ENCODE measurements around the gene CNIH1. TPM values are rescaled to one million over a fixed set of nuclear protein-coding genes. Genes with fewer than 3 reads are reported as not detected.
A peak's percentile ranks its signal among the peaks of the same experiment; 100 is the strongest.

Gene CNIH1
- polyA plus RNA-seq (2013, experiment 1 of 2): 115 TPM
- 116 TPM for polyA plus RNA-seq (2013, experiment 2 of 2)

- H3K4me1 ChIP-seq (ENCODE audit: control insufficient read depth, low read depth, low read length): peaks cover 5% of the 10 kb centered on the region
- H4K8ac ChIP-seq (ENCODE audit: low read depth, low read length): peak within 1 kb of the TSS; percentile 88
- peak within 1 kb of the TSS; percentile 94 for H3K9ac ChIP-seq (ENCODE audit: low read length)
- H2BK120ac ChIP-seq (ENCODE audit: low read depth, low read length): no peak within 1 kb of the TSS
- H3K27me3 ChIP-seq (ENCODE audit: insufficient read depth, low read length, poor library complexity): no peaks in the 10 kb centered on the region
- peak within 1 kb of the TSS; percentile 77 for H3K4ac ChIP-seq (ENCODE audit: low read depth, low read length)
- H3K18ac ChIP-seq (ENCODE audit: low read length): peak within 1 kb of the TSS; percentile 95
- H3K27ac ChIP-seq (ENCODE audit: low read depth, low read length): peak within 1 kb of the TSS; percentile 100
- H2BK5ac ChIP-seq (ENCODE audit: low read length): peak within 1 kb of the TSS; percentile 69
- H3K36me3 ChIP-seq (ENCODE audit: control insufficient read depth, insufficient read depth, low read length): no peaks in the 10 kb centered on the region
- no peak within 1 kb of the TSS for H2BK15ac ChIP-seq (replicated peaks; ENCODE audit: low read depth)
- peak within 1 kb of the TSS; percentile 69 for H3K4me3 ChIP-seq (ENCODE audit: low read length)
- H3K79me2 ChIP-seq (ENCODE audit: control insufficient read depth, insufficient read depth, low read length): peaks cover 33% of the 10 kb centered on the region
- no peak within 1 kb of the TSS for H3K23ac ChIP-seq (ENCODE audit: low read length)
- WGBS (ENCODE audit: extremely low coverage, insufficient coverage, low lambda C conversion rate): no CpG with 5 or more reads among the region's 100 CpGs
- peak within 1 kb of the TSS; percentile 77 for H3K4me2 ChIP-seq (ENCODE audit: low read length)
- DNase-seq: peak; percentile 95
- H4K5ac ChIP-seq (ENCODE audit: low read length): no peak within 1 kb of the TSS
- no peak within 1 kb of the TSS for H2AK5ac ChIP-seq (ENCODE audit: low read length)
- H3K56ac ChIP-seq (ENCODE audit: low read length): peak within 1 kb of the TSS; percentile 99
- H3K79me1 ChIP-seq (ENCODE audit: low read length): peaks cover 1% of the 10 kb centered on the region
Observed at GRCh38 chr14:54440873-54441868, at the start of gene CNIH1. TSS of gene CNIH1 (minus strand) at chr14:54441374. CDS start at chr14:54441327, 47 bp downstream.

DNA sequence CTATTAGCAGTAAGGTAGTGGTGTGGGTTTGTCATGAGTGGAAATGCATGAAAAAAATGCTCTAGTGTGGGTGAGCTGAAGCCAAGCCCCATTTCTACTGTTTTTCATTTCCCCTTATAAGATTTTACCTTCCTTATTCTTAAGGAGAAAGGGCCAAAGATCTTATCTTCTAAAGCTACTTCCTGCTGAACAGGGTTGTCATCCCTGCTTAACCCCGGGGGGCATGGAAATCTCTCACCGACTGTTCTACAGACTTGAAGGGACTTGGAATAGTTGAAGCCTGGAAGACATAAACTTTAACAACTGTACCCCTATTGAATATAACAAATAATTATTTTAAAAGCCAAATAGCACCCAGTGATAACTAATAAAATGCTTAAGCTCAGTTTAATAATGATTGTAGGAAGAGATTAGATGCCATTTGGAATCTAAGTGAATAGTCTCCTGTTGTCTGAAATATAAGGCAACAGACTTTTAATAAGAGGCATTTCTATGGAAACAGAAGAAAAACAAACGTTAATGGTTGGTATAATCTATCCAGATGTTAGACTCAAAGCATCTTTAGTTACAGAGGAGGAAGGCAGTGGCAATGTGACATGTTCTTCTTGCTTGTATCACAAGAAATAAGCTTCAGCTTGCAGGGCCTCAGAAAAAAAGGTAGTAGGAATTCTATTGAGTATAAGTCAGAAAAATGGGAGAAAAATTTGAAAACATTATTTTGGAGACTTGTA lies 49.4 kb upstream of the CNIH1 start:
- Histone ChIP-seq H2BK5ac (ENCODE audit: low read length) (no peak overlapping the region), H3K4ac (ENCODE audit: low read depth, low read length) (peak overlapping the region; percentile 89), H3K36me3 (ENCODE audit: control insufficient read depth, insufficient read depth, low read length) (no peaks in the 10 kb centered on the region), H2BK15ac (replicated peaks; ENCODE audit: low read depth) (no peak overlapping the region), H3K27me3 (ENCODE audit: insufficient read depth, low read length, poor library complexity) (no peaks in the 10 kb centered on the region), H2AK5ac (ENCODE audit: low read length) (no peak overlapping the region), H3K4me1 (ENCODE audit: control insufficient read depth, low read depth, low read length) (peaks cover 6% of the 10 kb centered on the region), H3K18ac (ENCODE audit: low read length) (peak overlapping the region; percentile 13), H3K23ac (ENCODE audit: low read length) (no peak overlapping the region), H3K27ac (ENCODE audit: low read depth, low read length) (peak overlapping the region; percentile 34), H3K56ac (ENCODE audit: low read length) (no peak overlapping the region), H3K79me2 (ENCODE audit: control insufficient read depth, insufficient read depth, low read length) (peaks cover 21% of the 10 kb centered on the region), H2BK120ac (ENCODE audit: low read depth, low read length) (peak overlapping the region; percentile 68), H3K79me1 (ENCODE audit: low read length) (no peaks in the 10 kb centered on the region), H3K4me3 (ENCODE audit: low read length) (no peak overlapping the region), H4K8ac (ENCODE audit: low read depth, low read length) (no peak overlapping the region), H3K9ac (ENCODE audit: low read length) (no peak overlapping the region), H4K5ac (ENCODE audit: low read length) (no peak overlapping the region), H3K4me2 (ENCODE audit: low read length) (no peak overlapping the region)
- DNase-seq: peak; percentile 93
- WGBS (ENCODE audit: extremely low coverage, insufficient coverage, low lambda C conversion rate): no CpG with 5 or more reads among the region's 3 CpGs

DNA sequence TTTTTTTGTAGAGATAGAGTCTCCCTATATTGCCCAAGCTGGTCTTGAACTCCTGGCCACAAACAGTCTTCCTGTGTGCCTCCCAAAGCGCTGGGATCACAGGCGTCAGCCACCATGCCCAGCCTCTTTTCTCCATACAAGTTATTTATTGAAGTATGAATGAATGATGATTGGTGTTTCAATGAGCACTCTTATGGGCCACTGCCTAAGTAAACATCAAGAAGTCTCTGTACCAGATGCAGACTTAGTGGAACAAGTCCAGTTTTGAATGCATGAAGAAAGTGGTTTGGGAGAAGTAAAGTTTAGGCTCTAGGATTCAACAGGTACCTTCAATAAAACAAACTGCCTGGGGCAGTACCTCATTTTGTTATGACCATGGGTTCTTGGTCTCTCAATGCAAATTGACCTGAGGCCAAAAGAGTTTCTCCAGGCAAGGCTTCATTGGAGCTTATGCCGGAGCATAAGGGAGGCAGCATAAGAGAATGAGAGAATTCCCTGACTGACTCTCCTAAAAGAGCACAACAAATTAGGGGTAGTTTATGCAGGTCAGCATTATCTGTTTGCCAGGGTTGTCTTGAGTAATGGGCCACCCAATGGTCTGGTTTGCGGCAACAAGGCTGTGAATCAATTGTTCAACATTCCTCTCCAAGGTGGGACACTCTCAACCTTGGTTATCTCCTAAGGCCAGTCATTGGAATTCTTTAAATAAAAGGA lies 48.7 kb upstream of the CNIH1 start:
- H3K23ac ChIP-seq (ENCODE audit: low read length): no peak overlapping the region
- H4K8ac ChIP-seq (ENCODE audit: low read depth, low read length): peak overlapping the region; percentile 43
- no CpG with 5 or more reads among the region's 4 CpGs for WGBS (ENCODE audit: extremely low coverage, insufficient coverage, low lambda C conversion rate)
- H3K27me3 ChIP-seq (ENCODE audit: insufficient read depth, low read length, poor library complexity): no peaks in the 10 kb centered on the region
- H2BK120ac ChIP-seq (ENCODE audit: low read depth, low read length): peak overlapping the region; percentile 68
- H3K56ac ChIP-seq (ENCODE audit: low read length): peak overlapping the region; percentile 81
- peak overlapping the region; percentile 26 for H2BK5ac ChIP-seq (ENCODE audit: low read length)
- no peak overlapping the region for H3K4me3 ChIP-seq (ENCODE audit: low read length)
- no peak overlapping the region for H2AK5ac ChIP-seq (ENCODE audit: low read length)
- no peaks in the 10 kb centered on the region for H3K36me3 ChIP-seq (ENCODE audit: control insufficient read depth, insufficient read depth, low read length)
- no peaks in the 10 kb centered on the region for H3K79me1 ChIP-seq (ENCODE audit: low read length)
- H3K4me2 ChIP-seq (ENCODE audit: low read length): no peak overlapping the region
- H3K27ac ChIP-seq (ENCODE audit: low read depth, low read length): peak overlapping the region; percentile 75
- no peak overlapping the region for H2BK15ac ChIP-seq (replicated peaks; ENCODE audit: low read depth)
- H3K79me2 ChIP-seq (ENCODE audit: control insufficient read depth, insufficient read depth, low read length): peaks cover 24% of the 10 kb centered on the region
- peak overlapping the region; percentile 89 for H3K4ac ChIP-seq (ENCODE audit: low read depth, low read length)
- peak overlapping the region; percentile 13 for H3K18ac ChIP-seq (ENCODE audit: low read length)
- H3K9ac ChIP-seq (ENCODE audit: low read length): no peak overlapping the region
- peaks cover 6% of the 10 kb centered on the region for H3K4me1 ChIP-seq (ENCODE audit: control insufficient read depth, low read depth, low read length)
- DNase-seq: peak; percentile 90
- H4K5ac ChIP-seq (ENCODE audit: low read length): no peak overlapping the region

DNA sequence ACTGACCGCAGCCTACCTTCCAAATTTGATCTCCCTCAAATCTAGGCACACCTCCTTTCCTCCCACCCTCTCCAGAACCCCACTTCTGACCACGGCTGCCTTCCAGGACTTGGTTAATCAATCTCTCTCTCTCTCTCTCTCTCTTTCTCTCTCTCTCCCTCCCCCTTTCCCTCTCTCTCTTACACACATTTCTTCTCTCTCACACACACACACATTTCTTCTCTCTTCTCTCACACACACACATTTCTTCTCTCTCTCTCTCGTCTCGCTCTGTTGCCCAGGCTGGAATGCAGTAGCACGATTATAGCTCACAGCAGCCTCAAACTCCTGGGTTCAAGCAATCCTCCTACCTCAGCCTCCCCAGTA lies 48.1 kb upstream of the CNIH1 start:
- no peaks in the 10 kb centered on the region for H3K79me1 ChIP-seq (ENCODE audit: low read length)
- peak overlapping the region; percentile 43 for H3K18ac ChIP-seq (ENCODE audit: low read length)
- DNase-seq: no peak
- H3K4ac ChIP-seq (ENCODE audit: low read depth, low read length): peak overlapping the region; percentile 89
- H3K27ac ChIP-seq (ENCODE audit: low read depth, low read length): peak overlapping the region; percentile 75
- peak overlapping the region; percentile 81 for H3K56ac ChIP-seq (ENCODE audit: low read length)
- no peak overlapping the region for H3K4me3 ChIP-seq (ENCODE audit: low read length)
- no peak overlapping the region for H2BK120ac ChIP-seq (ENCODE audit: low read depth, low read length)
- no peak overlapping the region for H4K8ac ChIP-seq (ENCODE audit: low read depth, low read length)
- H3K36me3 ChIP-seq (ENCODE audit: control insufficient read depth, insufficient read depth, low read length): no peaks in the 10 kb centered on the region
- H3K79me2 ChIP-seq (ENCODE audit: control insufficient read depth, insufficient read depth, low read length): peaks cover 29% of the 10 kb centered on the region
- no peak overlapping the region for H4K5ac ChIP-seq (ENCODE audit: low read length)
- no peak overlapping the region for H3K23ac ChIP-seq (ENCODE audit: low read length)
- no peaks in the 10 kb centered on the region for H3K27me3 ChIP-seq (ENCODE audit: insufficient read depth, low read length, poor library complexity)
- H3K4me2 ChIP-seq (ENCODE audit: low read length): peak overlapping the region; percentile 5
- WGBS (ENCODE audit: extremely low coverage, insufficient coverage, low lambda C conversion rate): 100% methylated on average over 2 of the region's 5 CpGs
- peaks cover 6% of the 10 kb centered on the region for H3K4me1 ChIP-seq (ENCODE audit: control insufficient read depth, low read depth, low read length)
- no peak overlapping the region for H2BK15ac ChIP-seq (replicated peaks; ENCODE audit: low read depth)
- H2BK5ac ChIP-seq (ENCODE audit: low read length): peak overlapping the region; percentile 66
- no peak overlapping the region for H2AK5ac ChIP-seq (ENCODE audit: low read length)
- peak overlapping the region; percentile 79 for H3K9ac ChIP-seq (ENCODE audit: low read length)

GRCh38 chr14:54488646-54489317 lies 47.6 kb upstream of the CNIH1 start, which contains the start of gene GMFB:
TSS of gene GMFB (minus strand) at chr14:54488980. CDS start at chr14:54488927, 53 bp downstream.
- Histone ChIP-seq H4K8ac (ENCODE audit: low read depth, low read length) (peak within 1 kb of the TSS; percentile 56), H3K4me1 (ENCODE audit: control insufficient read depth, low read depth, low read length) (peaks cover 6% of the 10 kb centered on the region), H3K27me3 (ENCODE audit: insufficient read depth, low read length, poor library complexity) (no peaks in the 10 kb centered on the region), H3K23ac (ENCODE audit: low read length) (no peak within 1 kb of the TSS), H3K27ac (ENCODE audit: low read depth, low read length) (peak within 1 kb of the TSS; percentile 97), H3K36me3 (ENCODE audit: control insufficient read depth, insufficient read depth, low read length) (no peaks in the 10 kb centered on the region), H2BK120ac (ENCODE audit: low read depth, low read length) (peak within 1 kb of the TSS; percentile 3), H2BK15ac (replicated peaks; ENCODE audit: low read depth) (no peak within 1 kb of the TSS), H3K56ac (ENCODE audit: low read length) (peak within 1 kb of the TSS; percentile 89), H3K79me2 (ENCODE audit: control insufficient read depth, insufficient read depth, low read length) (peaks cover 31% of the 10 kb centered on the region), H3K9ac (ENCODE audit: low read length) (peak within 1 kb of the TSS; percentile 79), H2BK5ac (ENCODE audit: low read length) (peak within 1 kb of the TSS; percentile 66), H3K4me2 (ENCODE audit: low read length) (peak within 1 kb of the TSS; percentile 43), H4K5ac (ENCODE audit: low read length) (no peak within 1 kb of the TSS), H3K79me1 (ENCODE audit: low read length) (no peaks in the 10 kb centered on the region), H2AK5ac (ENCODE audit: low read length) (no peak within 1 kb of the TSS), H3K4me3 (ENCODE audit: low read length) (peak within 1 kb of the TSS; percentile 29), H3K18ac (ENCODE audit: low read length) (peak within 1 kb of the TSS; percentile 99), H3K4ac (ENCODE audit: low read depth, low read length) (peak within 1 kb of the TSS; percentile 89)
- DNase-seq: peak; percentile 95
- no CpG with 5 or more reads among the region's 51 CpGs for WGBS (ENCODE audit: extremely low coverage, insufficient coverage, low lambda C conversion rate)

All from mesendoderm (in vitro differentiated cells).